HepG2 (cell line): ENCODE measurements around the gene IHH. TPM values are rescaled to one million over a fixed set of nuclear protein-coding genes. Genes with fewer than 3 reads are reported as not detected.

Experiments
- ATAC-seq: fragments of 200-7000 bp; cut with Tn5 transposase; 3 replicates; pipeline ENCODE4 v1.9.1; 2020; ENCODE audit warnings: mild to moderate bottlenecking, moderate library complexity
- BruUV-seq: library from RNA; stranded (reverse); fragments of 400-500 nt; replicated peaks from 2 replicates; lab custom pipeline; 2021; lab: Mats Ljungman, UMichigan
- CTCF ChIA-PET: fragments of 300-600 bp; formaldehyde crosslinking; extraction: SDS; loops from one replicate; lab custom pipeline; 2021; ENCODE audit warnings: low total read pairs, inconsistent platforms, low intra/inter-chr PET ratio; lab: Yijun Ruan, JAX
- POLR2A ChIA-PET: fragments of 350-600 bp; sonication (Branson Sonifier 250); formaldehyde crosslinking; loops from one replicate; lab custom pipeline; 2020; ENCODE audit warnings: antibody characterized with exemption, inconsistent platforms; lab: Yijun Ruan, JAX
- DNase-seq: peaks from one replicate; pipeline ENCODE4 v3.0.0-alpha.2; 2015; ENCODE audit warnings: low spot score
- FAIRE-seq: peaks from 3 replicates; lab custom pipeline; 2011; peaks lifted over from hg19 to GRCh38; lab: Jason Lieb, UNC
- H2AFZ ChIP-seq: one replicate; pipeline ENCODE4 v1.6.1; 2011; ENCODE audit warnings: low read length, inconsistent platforms
- H3K27ac ChIP-seq: fragments of 300-600 bp; 3 replicates; pipeline ENCODE4 v1.8.0; 2011; ENCODE audit warnings: mixed run types, mild to moderate bottlenecking, mixed read lengths, low read length, inconsistent platforms; ENCODE audit not compliant: insufficient read depth; ENCODE audit errors: extremely low read length
- H3K27me3 ChIP-seq, 2 experiments: fragments of 200-600 bp in 1 of 2; 2 replicates in 1 of 2; 3 replicates in 1 of 2; pipeline versions ENCODE4 v1.6.0 to v1.8.0; 2011; ENCODE audit warnings: low read length in 2 of 2, mild to moderate bottlenecking in 2 of 2, moderate library complexity in 2 of 2, inconsistent platforms in 1 of 2; ENCODE audit not compliant: insufficient read depth in 2 of 2, control insufficient read depth in 1 of 2
- H3K36me3 ChIP-seq, 2 experiments: fragments of 200-600 bp in 1 of 2; replicated peaks in 1 of 2; 2 replicates in 1 of 2; 3 replicates in 1 of 2; pipeline versions ENCODE4 v1.5.1 to v1.8.0; 2011; ENCODE audit warnings: low read length in 2 of 2, inconsistent platforms in 1 of 2; ENCODE audit not compliant: insufficient read depth in 2 of 2, control insufficient read depth in 1 of 2
- H3K4me1 ChIP-seq: 2 replicates; pipeline ENCODE4 v1.5.1; 2012; ENCODE audit warnings: low read length, inconsistent platforms; ENCODE audit not compliant: insufficient read depth
- H3K4me2 ChIP-seq: 2 replicates; pipeline ENCODE4 v1.6.0; 2011; ENCODE audit warnings: low read depth, low read length, inconsistent platforms
- H3K4me3 ChIP-seq, 3 experiments: fragments of 200-600 bp in 1 of 3; sonication (generic), shearing (Covaris generic) in 1 of 3; replicated peaks in 1 of 3; 2 replicates each; pipeline ENCODE4 v1.5.1; 2011 to 2016; ENCODE audit warnings: low read length in 3 of 3, inconsistent platforms in 2 of 3, low read depth in 2 of 3, mild to moderate bottlenecking in 2 of 3, control low read depth in 1 of 3, mixed read lengths in 1 of 3; ENCODE audit not compliant: insufficient read depth in 1 of 3
- H3K79me2 ChIP-seq: one replicate; pipeline ENCODE4 v1.6.1; 2011; ENCODE audit warnings: low read length, inconsistent platforms; ENCODE audit not compliant: insufficient read depth
- H3K9ac ChIP-seq: 2 replicates; pipeline ENCODE4 v1.6.0; 2011; ENCODE audit warnings: mild to moderate bottlenecking, low read depth, low read length, inconsistent platforms; ENCODE audit not compliant: insufficient read depth
- H3K9me3 ChIP-seq: 2 replicates; pipeline ENCODE4 v1.5.1; 2012; ENCODE audit warnings: mild to moderate bottlenecking, low read length
- H4K20me1 ChIP-seq: 2 replicates; pipeline ENCODE4 v1.6.0; 2011; ENCODE audit warnings: inconsistent platforms, mild to moderate bottlenecking, low read length, moderate library complexity; ENCODE audit not compliant: insufficient read depth
- EZH2 ChIP-seq: conservative IDR thresholded peaks from 2 replicates; pipeline ENCODE4 v1.6.1; 2012; ENCODE audit warnings: mild to moderate bottlenecking, low read depth, low read length, moderate library complexity
- HNF4G ChIP-seq, 2 experiments: sonication (generic) in 1 of 2; formaldehyde crosslinking in 1 of 2; IDR thresholded peaks; 2 replicates each; pipeline versions ENCODE4 v1.4.0 to v1.6.1; 2011 to 2020; ENCODE audit warnings: borderline replicate concordance in 2 of 2, low read depth in 2 of 2, mild to moderate bottlenecking in 2 of 2, low read length in 1 of 2, missing genetic modification reagents in 1 of 2, moderate library complexity in 1 of 2
- KAT2B ChIP-seq: fragments of 150-350 bp; IDR thresholded peaks from 2 replicates; pipeline ENCODE4 v1.6.1; 2014; ENCODE audit warnings: low read depth, low read length, borderline replicate concordance
- MATR3 ChIP-seq: sonication (generic); formaldehyde crosslinking; IDR thresholded peaks from 2 replicates; pipeline ENCODE4 v1.4.0; 2020; ENCODE audit warnings: missing genetic modification reagents
- PRMT3 ChIP-seq: sonication (generic); formaldehyde crosslinking; IDR thresholded peaks from 2 replicates; pipeline ENCODE4 v1.8.1; 2022; ENCODE audit warnings: low read depth, mild to moderate bottlenecking, moderate library complexity, missing genetic modification reagents, borderline replicate concordance
- RAD21 ChIP-seq: fragments of 450-650 bp; formaldehyde crosslinking; IDR thresholded peaks from 2 replicates; pipeline ENCODE4 v1.5.0; 2020; ENCODE audit warnings: mild to moderate bottlenecking
- SP5 ChIP-seq: IDR thresholded peaks from 2 replicates; pipeline ENCODE4 v1.6.1; 2016; ENCODE audit warnings: low read depth, borderline replicate concordance
- TEAD2 ChIP-seq: sonication (generic); formaldehyde crosslinking; IDR thresholded peaks from 2 replicates; pipeline ENCODE4 v1.9.0; 2021; ENCODE audit warnings: missing genetic modification reagents
- ZFAT ChIP-seq: sonication (generic); formaldehyde crosslinking; conservative IDR thresholded peaks from 2 replicates; pipeline ENCODE4 v1.8.1; 2023; ENCODE audit warnings: missing genetic modification reagents, inconsistent platforms
- ZFP37 ChIP-seq: sonication (generic); formaldehyde crosslinking; IDR thresholded peaks from 2 replicates; pipeline ENCODE4 v1.4.0; 2020; ENCODE audit warnings: missing genetic modification reagents, borderline replicate concordance
- ZNF337 ChIP-seq: sonication (generic); formaldehyde crosslinking; IDR thresholded peaks from 2 replicates; pipeline ENCODE4 v1.5.1; 2020; ENCODE audit warnings: missing genetic modification reagents, low read depth, mild to moderate bottlenecking, borderline replicate concordance
- ZNF432 ChIP-seq: sonication (generic); formaldehyde crosslinking; IDR thresholded peaks from 2 replicates; pipeline ENCODE4 v1.5.0; 2020; ENCODE audit warnings: missing genetic modification reagents, mild to moderate bottlenecking, borderline replicate concordance
- ZNF547 ChIP-seq: sonication (generic); formaldehyde crosslinking; IDR thresholded peaks from 2 replicates; pipeline ENCODE4 v1.5.1; 2020; ENCODE audit warnings: mild to moderate bottlenecking, missing genetic modification reagents
- ZNF615 ChIP-seq: sonication (generic); formaldehyde crosslinking; IDR thresholded peaks from 2 replicates; pipeline ENCODE4 v1.5.0; 2020; ENCODE audit warnings: mild to moderate bottlenecking, missing genetic modification reagents, borderline replicate concordance
- ZNF768 ChIP-seq: sonication (generic); formaldehyde crosslinking; IDR thresholded peaks from 2 replicates; pipeline ENCODE4 v1.4.0; 2020; ENCODE audit warnings: missing genetic modification reagents
- ZNF878 ChIP-seq: sonication (generic); formaldehyde crosslinking; IDR thresholded peaks from 2 replicates; pipeline ENCODE4 v1.8.1; 2023; ENCODE audit warnings: mild to moderate bottlenecking, missing genetic modification reagents, moderate library complexity
- WGBS: methylation state at CpG from one replicate; pipeline ENCODE4 v1.1.6; 2017; ENCODE audit warnings: low lambda C conversion rate; 5-methylcytosine and 5-hydroxymethylcytosine counted together
- in situ Hi-C: cut with HindIII; loops from 2 replicates; pipeline ENCODE4 v1.10.0; 2017; ENCODE audit warnings: low pct_unique_long_range_greater_than_20kb; ENCODE audit not compliant: extremely low pct_ligation_motif_present
- intact Hi-C: fragments of 100-400 bp; cut with micrococcal nuclease; formaldehyde crosslinking; loops from one replicate; pipeline ENCODE4 v1.10.0; 2022; ENCODE audit not compliant: unreplicated experiment
- polyA plus RNA-seq, 8 experiments: library from polyadenylated mRNA; depleted of rRNA in 3 of 8; stranded (reverse) in 7 of 8; unstranded in 1 of 8; fragments of >200 nt; fragmentation: Illumina TruSeq in 4 of 8; extraction: Trizol in 4 of 8; gene quantifications; 2 replicates each; pipeline versions ENCODE4 v1.2.1 to v1.2.3, GENCODE V29; 2011 to 2016; ENCODE audit warnings: low read depth in 4 of 8, missing spikeins in 1 of 8, mixed read lengths in 1 of 8; ENCODE audit not compliant: insufficient read depth in 1 of 8
- total RNA-seq, 5 experiments: library from RNA; depleted of rRNA; stranded (reverse); fragments of >200 nt; fragmentation: Illumina TruSeq; extraction: Trizol; gene quantifications; 2 replicates each; pipeline ENCODE4 v1.2.3, GENCODE V29; 2016; ENCODE audit warnings: low read depth in 1 of 5
- TF ChIP-seq, protein P1 (sequence below): IDR thresholded peaks from 2 replicates; pipeline ENCODE4 v1.6.1; 2012; ENCODE audit warnings: low read depth, low read length, improper control_type of control experiment
- TF ChIP-seq, protein P2 (sequence below): conservative IDR thresholded peaks from 2 replicates; pipeline ENCODE4 v1.6.1; 2018; ENCODE audit warnings: missing genetic modification reagents
- TF ChIP-seq, protein P3 (sequence below): sonication (generic); formaldehyde crosslinking; conservative IDR thresholded peaks from 2 replicates; pipeline ENCODE4 v1.8.0; 2022; ENCODE audit warnings: missing genetic modification reagents

The IHH gene
- total and polyA plus RNA-seq, 2 of the 13 experiments (the other 11 are each of a cell fraction or from before 2014, with no cell fraction given), result 0.42 TPM; not detected in 1

DNA sequence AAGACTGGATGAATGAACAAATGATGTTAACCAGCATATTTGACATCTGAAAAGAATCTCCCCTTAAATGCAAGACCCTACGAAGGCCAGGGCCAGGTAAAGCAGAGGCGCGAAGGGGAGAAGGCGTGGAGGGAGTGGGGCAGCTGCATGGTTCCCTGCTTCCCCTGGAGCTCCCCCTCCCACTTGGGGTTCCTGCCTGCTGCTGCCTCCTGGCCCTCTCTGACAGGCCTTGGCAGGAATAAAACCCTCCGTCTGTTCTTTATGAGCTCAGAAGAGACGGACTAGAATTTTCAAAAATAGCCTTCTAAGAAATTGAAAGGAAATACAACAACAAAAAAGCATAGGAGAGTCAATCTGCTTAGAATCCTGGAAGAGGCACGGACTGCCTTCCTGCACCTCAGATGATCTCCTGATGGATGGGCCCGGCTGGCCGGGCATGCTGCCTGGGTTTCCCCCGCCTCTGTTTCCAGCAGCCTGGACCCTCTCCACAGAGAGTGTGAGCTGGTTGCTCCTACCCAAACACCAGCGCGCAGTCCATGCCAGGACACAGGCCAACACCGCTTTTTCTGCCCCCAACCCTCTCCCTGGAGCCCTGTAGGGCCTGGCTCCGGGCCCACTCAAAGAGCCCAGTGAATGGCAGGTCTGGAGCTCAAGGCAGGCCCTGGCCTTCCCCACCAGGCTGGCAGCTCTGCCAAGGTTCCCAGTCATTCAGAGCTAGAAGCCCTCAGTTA, 43.4 kb downstream of the IHH start (continued):
- no peak for TF ChIP-seq ZNF547 (CRISPR knock-in tag)
- TF ChIP-seq TEAD2 (CRISPR knock-in tag), result no peak
- TF ChIP-seq EZH2, result no peak
- TF ChIP-seq KAT2B, result no peak
- no peak for TF ChIP-seq SP5 (CRISPR knock-in tag)
- TF ChIP-seq ZFAT (CRISPR knock-in tag), result no peak
- TF ChIP-seq, all 625 proteins: peak for 0

DNA sequence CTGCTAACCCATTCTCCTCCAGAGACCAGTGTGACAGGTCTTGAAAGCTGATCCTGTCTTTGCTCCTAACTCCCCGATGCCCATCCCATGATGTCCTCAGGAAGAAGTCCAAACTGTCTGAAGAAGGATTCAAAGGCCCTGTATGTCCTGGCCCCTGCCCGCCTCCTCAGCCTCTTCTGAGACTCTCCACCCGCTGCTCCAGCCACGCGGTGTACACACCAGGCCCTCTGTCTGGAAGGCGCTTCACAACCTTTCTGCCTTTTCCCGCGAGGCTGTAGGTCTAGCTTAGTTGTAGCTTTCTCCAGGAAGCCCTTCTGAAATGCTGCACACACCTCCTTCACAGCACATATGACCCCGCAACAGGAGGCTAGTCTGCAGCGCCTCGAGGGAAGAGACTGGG, 44.0 kb downstream of the IHH start:
- Histone ChIP-seq H4K20me1 (peaks cover 9% of the 10 kb centered on the region; the same call in 1 of the 2 replicates), H3K9ac (no peak overlapping the region), H3K9me3 (no peaks in the 10 kb centered on the region), H2AFZ (no peak overlapping the region), H3K36me3 (no peaks in the 10 kb centered on the region), H3K4me1 (no peaks in the 10 kb centered on the region), H3K4me3 (no peak overlapping the region), H3K79me2 (no peaks in the 10 kb centered on the region), H3K27ac (no peak overlapping the region), H3K4me2 (no peak overlapping the region), H3K27me3 (peaks cover 33 to 85% of the 10 kb centered on the region in 2 experiments)
- no TSS peak for BruUV-seq
- FAIRE-seq (no peak), ATAC-seq (no peak), DNase-seq (no peak)
- intact Hi-C loops (no loop called here), in situ Hi-C loops (no loop called here)
- CTCF ChIA-PET, result no interaction called here
- WGBS, result 62% methylated on average over 11 of the region's 11 CpGs
- POLR2A ChIA-PET, result no interaction called here
- TF ChIP-seq ZNF337 (CRISPR knock-in tag), result no peak
- no peak for TF ChIP-seq HNF4G (IDR thresholded peaks at IDR 0.05; ENCODE audit: borderline replicate concordance, low read depth, low read length)
- no peak for TF ChIP-seq HNF4G (CRISPR knock-in tag; IDR thresholded peaks at IDR 0.05; ENCODE audit: borderline replicate concordance, low read depth)
- TF ChIP-seq ZNF768 (CRISPR knock-in tag), result no peak
- TF ChIP-seq ZFP37 (CRISPR knock-in tag), result no peak
- TF ChIP-seq, protein P1, sequence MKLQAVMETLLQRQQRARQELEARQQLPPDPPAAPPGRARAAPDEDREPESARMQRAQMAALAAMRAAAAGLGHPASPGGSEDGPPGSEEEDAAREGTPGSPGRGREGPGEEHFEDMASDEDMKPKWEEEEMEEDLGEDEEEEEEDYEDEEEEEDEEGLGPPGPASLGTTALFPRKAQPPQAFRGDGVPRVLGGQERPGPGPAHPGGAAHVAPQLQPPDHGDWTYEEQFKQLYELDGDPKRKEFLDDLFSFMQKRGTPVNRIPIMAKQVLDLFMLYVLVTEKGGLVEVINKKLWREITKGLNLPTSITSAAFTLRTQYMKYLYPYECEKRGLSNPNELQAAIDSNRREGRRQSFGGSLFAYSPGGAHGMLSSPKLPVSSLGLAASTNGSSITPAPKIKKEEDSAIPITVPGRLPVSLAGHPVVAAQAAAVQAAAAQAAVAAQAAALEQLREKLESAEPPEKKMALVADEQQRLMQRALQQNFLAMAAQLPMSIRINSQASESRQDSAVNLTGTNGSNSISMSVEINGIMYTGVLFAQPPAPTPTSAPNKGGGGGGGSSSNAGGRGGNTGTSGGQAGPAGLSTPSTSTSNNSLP, result no peak
- no peak for TF ChIP-seq PRMT3 (CRISPR knock-in tag)
- TF ChIP-seq RAD21, result no peak
- TF ChIP-seq ZNF878 (CRISPR knock-in tag), result no peak
- no peak for TF ChIP-seq ZNF432 (CRISPR knock-in tag)
- TF ChIP-seq MATR3 (CRISPR knock-in tag), result no peak
- TF ChIP-seq, protein P2, sequence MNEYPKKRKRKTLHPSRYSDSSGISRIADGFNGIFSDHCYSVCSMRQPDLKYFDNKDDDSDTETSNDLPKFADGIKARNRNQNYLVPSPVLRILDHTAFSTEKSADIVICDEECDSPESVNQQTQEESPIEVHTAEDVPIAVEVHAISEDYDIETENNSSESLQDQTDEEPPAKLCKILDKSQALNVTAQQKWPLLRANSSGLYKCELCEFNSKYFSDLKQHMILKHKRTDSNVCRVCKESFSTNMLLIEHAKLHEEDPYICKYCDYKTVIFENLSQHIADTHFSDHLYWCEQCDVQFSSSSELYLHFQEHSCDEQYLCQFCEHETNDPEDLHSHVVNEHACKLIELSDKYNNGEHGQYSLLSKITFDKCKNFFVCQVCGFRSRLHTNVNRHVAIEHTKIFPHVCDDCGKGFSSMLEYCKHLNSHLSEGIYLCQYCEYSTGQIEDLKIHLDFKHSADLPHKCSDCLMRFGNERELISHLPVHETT (CRISPR knock-in tag), result no peak
- no peak for TF ChIP-seq ZNF615
- TF ChIP-seq, protein P3, sequence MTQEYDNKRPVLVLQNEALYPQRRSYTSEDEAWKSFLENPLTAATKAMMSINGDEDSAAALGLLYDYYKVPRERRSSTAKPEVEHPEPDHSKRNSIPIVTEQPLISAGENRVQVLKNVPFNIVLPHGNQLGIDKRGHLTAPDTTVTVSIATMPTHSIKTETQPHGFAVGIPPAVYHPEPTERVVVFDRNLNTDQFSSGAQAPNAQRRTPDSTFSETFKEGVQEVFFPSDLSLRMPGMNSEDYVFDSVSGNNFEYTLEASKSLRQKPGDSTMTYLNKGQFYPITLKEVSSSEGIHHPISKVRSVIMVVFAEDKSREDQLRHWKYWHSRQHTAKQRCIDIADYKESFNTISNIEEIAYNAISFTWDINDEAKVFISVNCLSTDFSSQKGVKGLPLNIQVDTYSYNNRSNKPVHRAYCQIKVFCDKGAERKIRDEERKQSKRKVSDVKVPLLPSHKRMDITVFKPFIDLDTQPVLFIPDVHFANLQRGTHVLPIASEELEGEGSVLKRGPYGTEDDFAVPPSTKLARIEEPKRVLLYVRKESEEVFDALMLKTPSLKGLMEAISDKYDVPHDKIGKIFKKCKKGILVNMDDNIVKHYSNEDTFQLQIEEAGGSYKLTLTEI, result no peak
